Stimulated activated CD4-positive, alpha-beta T cell treated with anti-CD3 and anti-CD28 coated beads, Interleukin-4, amount 100 ng/mL, for 48 hours (primary cell): Measurements from ENCODE around the gene NUP62.

ENCODE experiments used
- DNase-seq, 2 donors: peaks; one replicate each; pipeline ENCODE4 v3.0.0-alpha.2; 2020; ENCODE audit warnings: low read depth in 2 of 2

The NUP62 gene

DNA sequence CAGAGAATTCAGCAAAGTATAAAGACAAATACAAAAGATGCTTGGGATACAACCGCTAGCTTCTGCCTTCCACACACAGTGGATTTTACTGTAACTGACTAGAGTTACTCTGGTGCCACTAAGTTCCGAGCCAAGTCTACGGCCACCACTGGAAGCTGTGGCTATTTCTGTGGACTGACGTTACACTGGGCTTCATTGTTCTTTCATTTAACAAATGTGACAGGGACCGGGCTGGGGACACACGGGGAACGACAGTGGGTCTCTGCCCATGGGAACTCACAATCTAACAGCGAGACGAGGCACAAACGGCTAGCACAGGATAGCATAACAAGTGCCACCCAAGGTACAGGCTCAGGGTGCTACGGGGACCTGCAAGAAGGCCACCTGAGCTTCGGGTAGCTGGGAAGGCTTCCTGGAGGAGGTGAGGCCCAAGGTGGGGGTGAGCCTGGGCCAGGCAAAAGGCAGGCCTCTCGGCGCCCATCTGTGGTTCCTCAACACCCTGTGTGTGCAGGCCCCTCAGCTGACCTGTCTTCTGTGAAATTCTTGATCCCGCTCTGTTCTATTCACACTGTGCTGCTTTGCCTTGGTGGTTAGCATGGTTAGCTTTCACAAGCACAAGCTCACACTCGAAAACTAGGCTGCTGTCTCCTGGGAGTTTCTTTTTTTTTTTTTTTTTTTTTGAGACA, 22.3 kb downstream of the NUP62 start:
- DNase-seq: no peak

- DNase-seq: no peak
These were observed 25.2 kb downstream of the NUP62 start for GRCh38 chr19:49904136-49904535.

DNA sequence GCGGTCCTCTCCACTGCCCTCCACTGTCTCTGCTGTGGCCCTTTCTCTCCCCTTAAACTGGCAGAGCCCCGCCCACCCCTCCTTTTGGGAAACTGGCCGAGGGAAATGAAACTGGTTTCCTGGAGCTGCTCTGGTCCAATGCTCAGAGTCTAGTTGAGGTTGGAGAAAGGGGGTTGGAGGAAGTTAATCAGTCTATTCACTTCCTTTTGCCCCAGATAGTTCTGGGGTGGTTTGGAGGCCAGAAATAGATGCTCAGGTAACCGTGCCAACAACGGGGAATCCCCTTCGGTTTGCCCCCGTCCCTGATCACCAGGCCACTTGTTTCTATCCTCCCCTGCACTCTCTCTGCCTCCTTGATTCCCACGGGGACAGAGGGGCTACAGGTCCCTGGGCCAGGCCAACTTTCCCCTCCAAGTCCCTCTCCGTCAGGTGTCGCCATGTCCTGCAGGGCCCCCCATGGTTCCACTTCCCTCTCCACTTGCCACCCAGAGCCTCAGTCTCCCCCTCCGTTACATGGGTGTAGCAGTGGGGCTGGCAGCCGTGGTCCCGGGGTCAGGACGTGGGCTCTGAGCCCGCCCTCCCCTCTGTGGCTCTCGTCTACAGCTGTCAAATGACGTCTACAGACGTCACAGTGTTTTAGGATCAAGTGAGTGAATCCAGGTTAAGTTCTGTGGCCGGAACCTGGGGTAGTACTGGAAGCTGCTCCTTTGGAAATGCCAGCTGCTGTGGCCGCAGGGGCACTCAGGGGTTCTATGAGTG, 32.3 kb downstream of the NUP62 start, which contains the start of gene IL4I1:
Gene IL4I1, minus strand, starts transcription at position 25 of the 759 bp plus-strand sequence. CDS start 727 bp downstream, outside the sequence.
- DNase-seq: peak; percentile 33 to 50

GRCh38 chr19:49895566-49896297, 33.6 kb downstream of the NUP62 start:
- peak in 1 of 2 donors; percentile 29 for DNase-seq

GRCh38 chr19:49894879-49895565, 34.3 kb downstream of the NUP62 start:
- peak; percentile 23 to 50 for DNase-seq

- DNase-seq: no peak
These were observed 35.2 kb downstream of the NUP62 start for GRCh38 chr19:49894011-49894664.

DNA sequence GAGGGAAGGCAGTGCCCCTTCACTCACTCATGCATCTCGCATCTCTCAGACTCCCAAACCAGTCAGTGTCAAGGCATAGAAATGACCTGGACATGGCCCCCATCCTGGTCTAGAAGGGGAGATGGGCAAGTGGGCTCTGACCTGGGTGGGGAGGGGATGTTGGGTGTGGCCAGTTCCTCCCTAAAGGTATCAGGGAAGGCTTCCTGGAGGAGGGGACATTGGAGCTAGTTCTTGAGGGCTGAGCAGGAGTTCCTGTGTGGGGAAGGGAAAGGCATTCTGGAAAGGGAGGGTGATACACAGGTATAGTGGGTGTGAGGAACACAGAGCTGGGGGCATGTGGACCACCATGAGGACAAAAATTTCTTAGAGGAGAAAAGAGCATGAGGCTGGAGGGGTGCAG, 36.6 kb downstream of the NUP62 start:
- no peak for DNase-seq

GRCh38 chr19:49891393-49891792, 37.9 kb downstream of the NUP62 start:
- DNase-seq: no peak

DNA sequence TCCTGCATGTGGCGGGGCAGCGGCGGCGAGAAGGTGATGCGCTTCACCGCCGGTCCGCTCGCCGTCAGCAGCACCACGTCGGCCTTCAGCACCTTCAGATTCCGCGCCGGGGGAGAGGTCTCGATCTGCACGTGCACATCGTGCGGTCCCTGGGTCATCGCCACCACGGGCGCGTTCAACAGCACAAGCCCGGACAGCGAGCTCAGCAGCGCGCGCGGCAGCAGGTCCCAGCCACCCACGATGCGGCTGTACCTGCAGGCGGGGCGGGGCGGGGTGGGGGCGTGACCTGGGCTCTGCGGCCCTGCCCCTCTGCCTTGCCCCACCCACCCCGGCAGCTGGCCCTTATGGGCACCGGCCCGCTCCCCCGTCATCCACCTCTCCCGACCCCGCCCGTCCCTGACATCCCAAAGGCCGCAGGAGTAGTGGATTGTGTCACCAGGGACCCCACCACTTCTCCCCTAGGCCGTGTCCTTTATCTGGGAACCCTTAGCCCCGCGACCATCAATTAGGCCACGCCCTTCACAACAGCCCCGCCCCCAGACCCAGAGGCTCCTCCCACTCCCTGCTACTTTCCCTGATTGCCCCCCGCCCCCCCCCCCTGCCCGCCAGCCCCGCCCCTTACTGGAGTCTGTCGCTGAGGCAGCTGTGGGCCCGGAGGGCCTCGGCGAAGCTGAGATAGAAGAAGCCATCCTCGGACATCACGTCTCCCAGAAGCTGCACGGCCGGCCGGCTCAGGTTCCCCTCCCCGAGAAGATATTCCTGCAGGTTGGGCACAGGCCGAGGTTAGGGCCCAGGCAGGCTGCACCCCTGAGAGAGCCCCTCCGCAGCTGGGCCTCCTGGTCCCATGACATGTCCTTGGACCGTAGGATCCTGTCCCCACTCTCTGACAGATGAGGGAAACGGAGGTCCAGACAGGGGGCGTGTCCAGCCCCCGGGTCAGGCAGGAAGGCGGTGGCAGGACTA, 38.7 kb downstream of the NUP62 start:
- peak; percentile 60 to 66 for DNase-seq

GRCh38 chr19:49889687-49890348, 39.5 kb downstream of the NUP62 start:
- DNase-seq: peak; percentile 71 to 72

DNA sequence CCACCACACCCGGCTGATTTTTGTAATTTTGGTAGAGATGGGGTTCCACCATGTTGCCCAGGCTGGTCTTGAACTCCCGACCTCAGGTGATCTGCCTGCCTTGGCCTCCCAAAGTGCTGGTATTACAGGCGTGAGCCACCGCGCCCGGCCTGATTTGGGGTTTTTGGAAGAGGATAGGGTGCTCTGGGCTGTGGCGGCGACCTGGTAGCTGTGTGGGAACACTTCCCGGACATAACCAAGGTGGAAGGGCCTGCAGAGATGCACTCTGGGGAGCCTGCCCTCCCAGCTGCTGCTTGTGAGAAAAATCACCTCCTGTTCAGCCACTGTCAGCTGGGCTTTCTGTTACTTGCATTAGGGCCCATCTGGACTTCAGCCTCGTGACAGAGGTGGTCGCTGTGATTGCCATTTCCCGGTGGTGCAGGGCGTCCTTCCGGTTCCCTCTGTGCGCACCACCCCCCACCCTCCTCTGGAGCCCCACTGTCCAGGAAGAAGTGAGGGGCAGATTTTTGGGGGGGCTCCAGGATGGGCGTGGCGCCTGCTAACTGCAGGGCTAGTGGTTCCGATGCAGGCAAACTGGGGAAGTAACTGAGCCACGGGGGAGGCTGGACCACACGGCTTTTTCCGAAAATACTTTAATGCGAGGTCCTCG, 40.1 kb downstream of the NUP62 start:
- no peak for DNase-seq

GRCh38 chr19:49888510-49888824, 40.8 kb downstream of the NUP62 start:
- DNase-seq: no peak

DNA sequence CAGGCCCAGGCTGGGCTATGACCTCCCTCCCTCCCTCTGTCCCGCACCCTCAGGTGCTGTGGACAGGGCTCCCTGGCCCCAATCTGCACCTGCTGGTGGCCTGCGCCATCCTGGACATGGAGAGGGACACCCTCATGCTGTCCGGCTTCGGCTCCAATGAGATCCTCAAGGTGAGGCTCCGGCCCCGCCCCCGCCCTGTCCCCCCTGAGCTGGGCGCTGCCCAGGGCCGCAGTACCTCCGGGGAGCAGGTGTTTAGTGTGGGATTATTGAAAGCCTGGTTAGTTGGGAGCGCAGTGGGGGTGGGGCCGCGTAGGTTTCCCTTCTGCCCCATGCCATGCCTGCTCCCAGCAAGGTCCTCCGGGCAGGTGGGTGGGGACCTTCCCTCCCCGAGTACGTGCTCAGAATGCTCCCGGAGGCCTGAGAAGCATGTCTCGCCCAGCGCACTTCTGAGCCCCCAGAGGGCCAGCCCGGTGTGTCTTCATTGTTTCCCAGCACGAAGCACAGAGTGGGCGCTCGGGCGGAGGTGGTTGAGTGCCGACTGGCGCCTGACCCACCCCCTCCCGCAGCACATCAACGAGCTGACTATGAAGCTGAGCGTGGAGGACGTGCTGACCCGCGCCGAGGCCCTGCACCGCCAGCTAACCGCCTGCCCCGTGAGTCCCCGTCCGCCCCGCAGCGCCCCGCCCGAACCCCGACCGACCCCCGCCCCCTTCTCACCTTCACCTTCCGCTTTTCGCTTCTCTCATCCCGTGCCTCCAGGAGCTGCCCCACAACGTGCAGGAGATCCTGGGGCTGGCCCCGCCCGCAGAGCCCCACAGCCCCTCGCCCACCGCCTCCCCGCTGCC, 41.4 kb downstream of the NUP62 start:
- no peak for DNase-seq

- DNase-seq: no peak
These were observed 42.2 kb downstream of the NUP62 start for GRCh38 chr19:49887037-49887664.

GRCh38 chr19:49884760-49885159, 44.5 kb downstream of the NUP62 start:
- no peak for DNase-seq

DNA sequence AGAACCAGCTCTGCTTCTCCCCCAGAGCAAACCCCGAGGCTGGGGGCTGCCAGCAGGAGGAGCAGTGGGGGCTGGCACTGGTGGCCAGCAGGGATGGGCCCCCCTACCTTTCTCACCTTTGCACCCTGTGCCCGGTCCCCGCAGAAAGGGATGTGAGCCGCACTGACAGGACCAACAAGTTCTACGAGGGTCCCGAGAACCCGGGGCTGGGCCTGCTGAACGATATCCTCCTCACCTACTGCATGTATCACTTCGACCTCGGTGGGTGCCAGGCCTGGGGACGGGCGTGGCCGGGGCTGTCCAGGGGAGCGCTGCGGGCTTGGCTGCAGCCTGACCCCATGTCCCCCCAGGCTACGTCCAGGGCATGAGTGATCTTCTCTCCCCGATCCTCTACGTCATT, 45.2 kb downstream of the NUP62 start:
- DNase-seq: no peak

DNA sequence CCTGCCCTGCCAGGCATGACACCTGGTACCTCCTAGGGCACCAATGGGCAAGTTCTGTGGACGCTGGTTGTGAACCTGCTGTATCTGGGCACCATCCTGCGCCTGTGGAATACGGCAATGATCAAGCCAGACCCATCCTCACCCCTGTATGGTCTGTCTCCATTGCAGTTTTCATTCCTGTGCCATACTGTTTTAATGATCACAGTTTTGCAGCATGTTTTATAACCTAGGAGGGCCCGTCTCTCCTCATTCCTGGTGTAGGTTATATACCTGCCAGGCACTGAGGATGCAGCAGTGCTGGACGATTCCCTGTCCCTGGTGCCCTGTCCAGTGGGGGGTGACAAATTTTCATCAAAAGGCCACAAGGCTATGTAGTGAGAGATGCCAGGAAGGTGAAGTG, 46.2 kb downstream of the NUP62 start:
- no peak for DNase-seq

- DNase-seq: no peak
These were observed 46.7 kb downstream of the NUP62 start for GRCh38 chr19:49882643-49883042.
